HG03469 (cell line): ENCODE measurements around the gene POLE.

Experiments used
- ATAC-seq: cut with Tn5 transposase; IDR thresholded peaks from one replicate; pipeline ENCODE4 v1.9.1; 2021; ENCODE audit warnings: mild to moderate bottlenecking, moderate library complexity, moderate number of reproducible peaks; ENCODE audit not compliant: unreplicated experiment

The POLE gene

DNA sequence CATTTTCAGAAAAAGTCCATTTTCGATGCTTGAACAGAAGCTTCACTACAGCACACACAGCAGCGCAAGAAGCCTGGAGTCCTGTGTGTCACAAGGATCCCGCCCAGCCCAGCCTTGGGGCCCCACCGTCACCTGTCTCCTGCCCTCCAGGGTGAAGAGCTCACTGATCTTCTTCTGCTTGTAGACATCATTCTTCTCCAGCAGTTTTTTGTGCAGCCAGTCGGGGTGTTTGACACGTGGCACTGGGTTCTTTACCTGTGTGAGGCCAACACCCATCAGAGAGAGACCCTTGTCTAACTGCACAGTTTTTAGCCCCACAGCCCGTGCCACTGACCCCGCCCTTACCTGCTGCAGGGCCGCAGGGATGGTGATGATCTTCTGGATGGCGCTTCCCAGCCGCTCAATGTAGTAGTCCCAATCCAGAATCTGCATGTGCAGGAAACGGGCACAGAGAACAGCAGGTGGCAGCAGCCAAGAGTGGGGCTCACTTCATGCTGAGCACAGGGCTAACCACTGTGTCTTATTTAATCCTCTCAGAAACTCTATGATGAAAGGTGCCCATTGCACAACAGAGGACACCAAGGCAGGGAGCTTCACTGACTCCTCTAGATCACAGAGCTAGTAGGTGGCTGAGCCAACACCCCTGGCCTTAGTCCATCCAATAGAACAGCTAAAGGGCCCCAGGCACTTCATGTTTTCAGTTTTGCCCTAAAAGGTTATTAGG is 30.0 kb downstream of the POLE start:
- ATAC-seq: no peak

DNA sequence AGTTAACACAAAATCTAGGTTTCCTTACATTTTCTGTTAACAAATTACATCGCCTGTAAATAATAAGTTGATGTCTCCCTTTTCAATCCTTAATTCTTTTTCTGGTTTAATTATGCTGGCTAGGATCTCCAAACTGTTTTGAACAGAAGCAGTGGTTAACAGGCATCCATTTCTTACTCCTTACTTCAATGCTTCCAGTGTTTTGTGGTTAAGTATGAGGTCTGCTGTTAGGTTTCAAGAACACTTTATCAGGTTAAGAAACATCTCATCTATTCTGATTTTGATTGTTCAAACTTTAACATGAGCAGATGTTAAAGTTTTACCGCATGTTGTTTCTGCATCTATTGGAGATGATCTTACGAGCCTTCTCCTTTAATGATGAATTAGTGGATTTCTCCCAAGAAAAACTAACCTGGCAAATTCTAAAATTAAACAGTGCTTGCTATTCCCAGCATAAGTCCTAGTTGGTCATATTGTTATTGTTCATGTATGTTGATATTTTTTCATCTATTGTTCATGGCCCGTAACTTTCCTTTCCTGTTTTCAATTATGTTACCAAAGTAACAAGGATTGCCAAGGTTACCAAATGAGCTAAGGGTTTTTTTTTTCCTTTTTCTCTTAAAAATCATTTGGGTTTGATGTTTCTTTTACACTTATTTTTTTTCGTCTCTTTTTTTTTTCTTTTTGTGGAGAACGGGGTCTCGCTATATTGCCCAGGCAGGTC is 33.4 kb downstream of the POLE start:
- no peak for ATAC-seq

DNA sequence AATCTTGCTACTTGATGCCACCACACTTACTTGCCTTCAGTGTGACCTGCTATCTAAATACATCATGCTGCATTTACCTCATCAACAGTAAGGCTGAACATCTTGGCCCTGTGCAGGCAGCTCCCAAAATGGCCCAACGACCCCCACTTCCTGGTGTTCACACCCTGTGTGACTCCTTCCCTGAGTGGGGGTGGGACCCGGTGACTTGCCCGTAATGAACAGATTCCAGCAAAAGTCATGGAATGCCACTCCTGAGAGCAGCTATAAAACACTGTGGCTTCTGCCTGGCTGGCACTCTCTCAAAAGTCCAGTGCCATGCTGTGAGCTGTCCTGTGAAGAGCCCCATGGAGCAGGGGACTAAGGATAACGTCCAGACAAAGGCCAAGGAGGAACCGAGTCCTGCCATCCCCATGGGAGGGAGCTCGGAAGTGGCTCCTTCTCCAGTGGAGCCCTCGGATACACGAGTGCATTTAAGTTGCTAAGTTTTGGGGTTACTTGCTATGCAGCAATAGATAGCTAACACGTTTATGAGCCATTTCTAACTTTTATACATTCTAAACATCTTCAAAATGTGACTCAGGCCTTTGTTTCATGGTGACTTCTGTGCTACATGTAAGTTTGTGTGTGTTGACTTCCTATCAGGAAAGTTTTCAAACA is 35.6 kb downstream of the POLE start:
- ATAC-seq: no peak

DNA sequence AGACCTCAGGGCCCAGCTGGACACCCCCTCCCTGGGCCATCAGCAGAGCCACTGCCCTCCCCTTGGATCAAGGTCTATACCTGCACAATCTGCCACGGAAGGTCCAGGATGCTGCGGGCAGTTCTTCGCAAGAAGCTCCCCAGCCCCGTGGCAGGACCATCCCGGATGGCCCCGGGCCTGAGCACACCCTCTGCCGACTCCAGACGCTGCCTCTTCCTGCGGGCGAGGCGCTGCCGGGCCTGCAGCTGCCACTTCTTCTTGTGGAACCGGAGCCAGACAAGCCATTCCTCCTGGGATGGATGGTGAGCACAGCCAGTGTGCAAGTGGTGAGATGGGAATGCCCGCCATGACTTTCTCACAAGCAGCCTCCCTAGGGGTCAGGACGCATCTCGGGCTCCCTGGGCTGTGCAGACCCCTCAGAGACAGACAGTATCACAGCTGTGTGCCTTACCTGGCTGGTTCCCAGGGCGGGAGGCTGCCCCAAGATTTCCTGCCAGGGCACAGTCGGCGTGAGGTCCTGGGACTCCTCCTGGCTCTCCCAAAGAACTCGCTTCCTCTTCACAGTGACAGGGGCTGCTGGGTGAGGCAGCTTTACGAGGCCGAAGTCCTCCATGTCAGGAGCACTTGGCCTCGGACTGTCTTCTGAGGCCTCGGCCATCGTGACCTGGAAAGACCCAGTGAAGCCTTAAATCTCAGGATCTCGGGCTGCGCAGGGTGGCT is 37.8 kb downstream of the POLE start:
- no peak for ATAC-seq

DNA sequence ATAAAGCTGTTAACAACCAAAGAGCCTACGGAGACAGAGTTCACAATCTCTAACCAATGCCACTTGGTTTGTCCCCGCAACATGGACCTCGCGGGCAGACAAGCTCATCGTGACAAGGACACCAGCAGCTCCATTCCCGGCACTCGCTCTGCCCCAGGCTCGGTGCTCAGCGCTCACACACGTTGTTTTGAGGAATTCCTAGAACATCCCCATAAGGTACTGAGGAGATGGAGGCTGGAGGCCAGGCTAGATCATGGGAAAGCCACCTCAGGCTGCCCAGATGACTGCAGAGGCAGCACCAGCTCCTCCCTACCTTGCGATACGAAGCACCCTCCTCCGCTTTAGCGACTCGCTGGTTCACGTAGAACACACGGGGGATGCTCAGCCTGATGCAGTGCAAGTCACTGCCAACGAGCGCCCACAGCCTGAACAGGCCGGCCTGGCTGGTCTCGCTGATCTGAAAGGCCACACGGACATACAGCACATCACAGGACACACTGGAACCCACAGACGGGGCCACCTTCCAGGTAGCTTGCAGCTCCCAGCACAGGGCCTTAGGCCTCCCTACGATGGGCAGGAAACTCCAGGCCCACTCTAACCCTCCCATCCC is 38.4 kb downstream of the POLE start:
- ATAC-seq: no peak

DNA sequence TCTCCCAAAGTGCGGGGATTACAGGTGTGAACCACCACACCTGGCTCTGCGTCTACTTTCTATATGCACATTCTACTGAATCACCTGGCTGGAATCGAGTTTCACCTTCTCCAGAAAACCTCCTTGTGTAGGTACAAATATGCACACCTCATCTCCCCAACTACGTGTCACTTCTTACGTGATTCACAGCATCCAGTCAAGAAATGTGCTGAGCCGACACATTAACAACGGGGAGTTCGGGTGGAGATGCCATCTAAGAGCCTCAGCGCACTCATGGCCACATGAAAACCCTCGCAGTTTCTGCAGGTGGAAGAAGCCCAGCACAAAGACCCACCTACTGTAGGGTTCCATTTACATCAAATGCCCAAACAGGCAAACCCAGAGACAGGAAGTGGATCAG is 39.3 kb downstream of the POLE start:
- ATAC-seq: no peak

DNA sequence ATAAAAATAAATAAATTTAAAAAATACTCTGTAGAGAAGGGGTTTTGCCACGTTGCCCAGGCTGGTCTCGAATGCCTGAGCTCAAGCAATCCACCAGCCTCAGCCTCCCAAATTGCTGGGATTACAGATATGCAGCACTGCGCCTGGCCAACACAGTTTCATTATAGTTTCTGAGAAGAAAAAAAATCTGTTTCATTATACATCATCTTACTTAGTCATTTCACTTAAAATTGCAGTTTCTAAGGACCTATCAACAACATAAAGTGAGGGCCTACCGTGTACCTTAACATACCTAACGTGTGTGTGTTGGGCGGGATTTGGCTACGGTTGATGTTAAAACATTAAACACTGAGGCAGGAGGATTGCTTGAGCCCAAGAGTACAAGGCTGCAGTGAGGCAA is 40.3 kb downstream of the POLE start:
- ATAC-seq: no peak

DNA sequence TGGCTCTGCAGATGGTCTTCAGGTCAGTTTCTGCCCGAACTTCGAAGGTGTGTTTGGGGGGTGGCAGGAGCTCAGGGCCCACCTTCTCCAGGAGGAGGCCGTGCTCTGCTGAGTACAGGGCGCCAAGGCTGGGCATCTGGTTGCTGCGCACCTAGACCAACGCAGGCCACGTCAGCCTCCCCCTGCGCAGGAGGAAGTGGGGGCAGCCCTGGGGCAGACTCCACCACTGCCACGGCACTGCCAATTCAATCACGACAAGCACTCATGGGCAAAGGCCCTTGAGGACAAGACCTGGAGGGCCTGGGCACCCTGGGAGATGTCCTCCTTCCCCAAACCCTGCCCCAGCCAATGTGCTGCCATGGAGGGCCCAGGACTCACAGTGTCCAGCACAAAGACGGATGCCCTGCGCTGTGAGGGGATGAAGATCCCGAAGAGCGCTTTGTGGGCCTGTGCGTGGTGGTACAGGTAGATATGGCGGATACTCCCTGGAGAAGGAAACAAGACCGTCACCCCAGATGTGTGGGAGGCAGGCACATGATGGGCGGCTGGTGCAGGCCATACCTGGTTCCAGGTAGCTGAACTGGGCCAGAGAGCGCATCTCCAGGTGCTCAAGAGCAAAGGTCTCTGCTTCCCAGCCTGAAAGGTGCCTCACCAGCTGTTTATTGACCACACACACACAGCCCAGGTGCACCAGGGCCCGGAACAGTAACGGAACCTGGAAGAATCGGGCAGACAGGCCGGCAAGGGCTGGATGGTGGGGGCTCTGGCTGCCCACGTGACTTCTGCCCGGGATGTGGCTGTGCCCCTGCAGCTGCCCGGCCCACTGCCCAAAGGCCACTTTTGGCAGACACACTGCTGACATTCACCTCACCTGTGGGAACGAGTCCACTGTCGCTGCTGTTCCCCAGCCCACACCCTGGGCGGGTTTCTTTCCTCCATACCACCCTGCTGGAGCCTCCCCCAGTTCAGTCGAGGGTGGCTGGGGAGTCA is 44.0 kb downstream of the POLE start:
- ATAC-seq: no peak

DNA sequence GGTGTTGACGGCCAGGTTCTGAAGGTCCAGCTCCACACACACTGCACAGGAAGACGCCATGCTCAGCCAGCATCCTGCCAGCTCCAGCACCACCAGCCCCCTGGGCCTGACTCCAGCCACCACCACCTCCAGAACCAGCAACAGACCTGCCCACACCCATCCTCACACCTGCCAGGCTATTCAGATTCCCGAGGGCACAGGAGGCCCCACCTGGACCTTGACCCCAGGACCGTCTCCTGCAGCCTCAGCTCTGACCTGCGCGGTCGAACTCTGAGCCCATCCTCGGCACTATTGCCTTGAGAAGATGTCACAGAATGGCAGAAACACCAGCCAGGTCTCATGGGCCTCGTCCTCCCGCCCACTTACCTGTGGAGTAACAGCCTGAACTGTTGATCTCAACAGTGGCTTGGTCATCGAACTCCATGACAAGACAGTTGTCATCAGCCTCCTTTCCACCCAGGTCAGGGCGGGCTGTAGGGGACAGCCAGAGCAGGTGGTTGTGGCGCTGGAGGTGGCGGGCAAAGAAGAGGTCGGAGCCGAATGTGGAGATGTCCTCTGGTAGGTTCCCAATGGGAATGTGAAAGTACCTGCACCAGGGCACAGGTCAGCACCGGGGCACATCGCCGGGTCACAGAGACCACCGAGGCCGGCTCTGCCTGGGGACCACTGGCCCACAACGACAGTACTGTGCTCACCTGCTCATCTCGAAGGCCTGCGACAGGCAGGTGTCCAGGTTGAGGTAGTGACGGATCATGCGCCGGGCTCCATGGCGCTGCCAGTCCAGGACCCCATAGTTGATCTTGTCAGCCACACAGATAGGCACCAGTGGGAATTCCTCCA is 45.1 kb downstream of the POLE start:
- no peak for ATAC-seq

DNA sequence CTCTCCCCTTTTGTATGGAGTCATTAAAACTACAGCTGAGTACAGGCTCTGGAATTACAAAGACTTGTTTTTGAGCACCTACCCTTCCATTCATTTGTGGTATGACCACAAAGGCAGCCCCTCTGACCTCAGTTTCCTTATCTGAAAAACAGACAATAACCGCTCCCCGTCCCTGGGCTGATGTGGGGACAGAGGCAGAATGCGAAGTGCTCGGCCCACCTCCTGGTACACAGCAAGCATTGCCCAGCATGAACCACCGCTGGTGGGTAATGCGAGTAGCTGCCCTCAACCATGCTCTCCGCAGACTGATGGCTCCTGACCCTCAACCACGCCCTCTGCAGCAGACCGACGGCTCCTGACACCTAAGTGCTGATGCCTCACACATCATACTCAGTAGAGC is 46.2 kb downstream of the POLE start:
- ATAC-seq: no peak

DNA sequence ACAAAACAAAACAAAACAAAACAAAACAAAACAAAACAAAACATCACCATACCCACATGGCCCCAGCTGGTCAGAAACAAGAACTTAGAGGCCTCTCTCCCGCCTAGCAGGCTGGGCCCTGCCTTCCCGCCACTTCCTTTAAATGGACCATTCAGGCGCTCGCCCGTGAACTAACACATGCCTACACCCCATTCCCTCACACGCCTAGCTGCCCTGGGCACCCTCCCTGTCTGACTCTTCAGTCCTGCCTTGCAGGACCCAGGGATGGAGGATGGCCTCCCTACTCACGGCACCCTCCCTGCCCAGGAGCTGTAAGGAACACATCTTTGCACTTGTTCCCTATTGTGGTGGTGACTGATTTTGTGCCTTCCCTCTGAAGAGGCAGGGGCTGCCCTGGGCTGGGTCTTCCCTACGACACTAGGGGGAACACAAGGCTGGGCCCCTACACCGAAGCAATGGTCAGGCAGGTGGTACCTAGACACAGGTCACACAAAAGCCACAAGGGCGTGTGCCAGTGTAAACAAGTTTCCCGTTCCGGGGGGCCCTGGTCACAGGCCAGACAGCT is 47.1 kb downstream of the POLE start:
- ATAC-seq: no peak

DNA sequence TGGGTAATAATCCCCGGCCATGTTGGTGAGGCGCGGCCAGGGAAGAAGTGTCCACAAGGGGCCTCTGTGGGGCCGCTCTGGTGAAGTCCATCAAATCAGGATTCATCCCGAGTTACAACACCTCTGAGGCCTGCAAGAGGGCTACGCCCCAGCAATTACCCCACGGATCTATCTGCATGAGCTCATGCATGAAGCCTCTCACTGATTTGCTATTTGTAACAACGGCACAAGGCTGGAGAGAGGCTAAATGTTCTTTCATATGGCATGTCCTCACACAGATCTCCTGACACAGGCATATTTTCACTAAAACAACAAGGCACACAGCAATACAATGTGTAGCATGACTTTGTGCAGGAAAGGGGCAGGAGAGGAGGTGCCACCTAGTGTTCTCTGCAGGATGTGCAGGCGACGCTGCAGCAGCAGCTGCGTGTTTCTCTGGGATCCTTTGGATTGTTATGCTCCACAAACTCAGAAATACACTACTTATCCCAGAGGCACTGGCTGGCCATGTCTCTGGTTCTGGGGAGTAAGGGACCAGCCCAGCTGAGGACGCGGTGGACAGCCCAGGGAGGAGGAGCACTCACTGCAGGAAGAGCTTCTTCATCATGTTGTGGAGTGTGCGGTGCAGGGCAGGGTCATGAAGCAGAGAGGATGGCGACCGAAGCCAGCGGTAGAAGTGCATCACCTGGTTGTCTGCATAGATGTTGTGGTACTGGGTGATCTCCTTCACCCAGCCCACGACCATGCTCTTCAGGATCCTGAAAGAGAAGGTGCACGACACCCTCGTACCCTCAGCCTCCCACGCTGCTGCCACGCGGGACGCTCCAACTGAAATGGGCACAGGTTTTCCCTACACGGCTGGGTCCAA is 48.4 kb downstream of the POLE start:
- ATAC-seq: no peak

DNA sequence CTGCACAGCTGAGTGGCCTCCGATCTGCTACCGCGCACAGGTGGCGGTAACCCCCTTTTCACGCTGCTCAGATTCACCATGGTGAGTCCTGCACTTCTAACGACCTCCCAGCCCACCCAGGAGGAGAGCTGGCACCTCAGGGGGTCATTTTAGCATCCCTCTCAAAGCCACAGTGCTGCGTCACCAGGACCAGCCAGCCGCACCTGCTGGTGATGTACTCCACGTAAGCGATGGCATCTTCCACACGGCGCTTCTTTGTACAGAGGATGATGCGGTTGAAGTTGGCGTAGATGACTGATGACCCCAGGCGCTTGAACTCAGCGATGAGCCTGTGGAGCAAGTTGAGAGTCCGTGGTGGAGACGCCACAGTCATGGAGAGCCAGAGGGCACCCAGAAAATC is 49.3 kb downstream of the POLE start:
- no peak for ATAC-seq

DNA sequence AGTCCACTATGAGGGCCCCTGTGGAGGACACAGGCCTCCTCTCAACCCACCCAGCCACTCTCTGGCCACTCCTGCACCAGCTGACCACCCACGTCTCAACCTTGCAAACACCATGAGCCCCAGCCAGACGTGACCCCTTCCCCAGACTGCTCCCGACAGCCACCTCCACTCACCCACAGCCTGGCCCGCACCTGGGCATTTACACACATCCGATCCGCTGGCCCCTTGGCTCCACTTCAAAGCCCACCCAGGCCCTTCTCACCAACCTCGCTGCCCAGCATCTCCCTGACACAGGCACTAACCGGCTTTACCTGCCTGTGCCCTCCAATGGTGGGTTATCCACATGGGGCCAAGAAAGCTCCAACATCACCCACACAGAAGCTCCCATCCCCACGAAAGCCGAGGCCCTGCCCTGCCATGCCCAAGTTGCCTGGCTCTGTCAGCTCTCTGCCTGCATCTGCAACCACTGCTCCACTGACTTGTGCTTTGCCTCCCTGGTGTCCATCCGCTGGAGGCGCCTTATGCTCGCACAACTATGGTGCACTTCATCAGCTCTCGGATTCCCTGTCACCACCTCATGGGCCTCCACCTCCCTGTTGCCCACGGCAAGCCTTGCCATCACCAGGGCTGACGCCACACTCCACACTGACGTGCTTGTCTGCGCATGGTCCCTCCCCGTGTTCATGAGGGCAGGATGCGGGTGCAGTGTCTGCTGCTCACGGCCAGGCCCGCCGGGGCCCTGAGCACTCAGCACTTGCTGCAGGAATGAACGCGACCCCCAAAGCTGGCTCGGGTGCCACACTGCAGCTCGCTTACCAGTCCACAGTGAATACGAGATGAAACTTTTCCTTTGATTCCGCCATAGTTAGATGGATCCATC is 51.8 kb downstream of the POLE start:
- ATAC-seq: no peak

DNA sequence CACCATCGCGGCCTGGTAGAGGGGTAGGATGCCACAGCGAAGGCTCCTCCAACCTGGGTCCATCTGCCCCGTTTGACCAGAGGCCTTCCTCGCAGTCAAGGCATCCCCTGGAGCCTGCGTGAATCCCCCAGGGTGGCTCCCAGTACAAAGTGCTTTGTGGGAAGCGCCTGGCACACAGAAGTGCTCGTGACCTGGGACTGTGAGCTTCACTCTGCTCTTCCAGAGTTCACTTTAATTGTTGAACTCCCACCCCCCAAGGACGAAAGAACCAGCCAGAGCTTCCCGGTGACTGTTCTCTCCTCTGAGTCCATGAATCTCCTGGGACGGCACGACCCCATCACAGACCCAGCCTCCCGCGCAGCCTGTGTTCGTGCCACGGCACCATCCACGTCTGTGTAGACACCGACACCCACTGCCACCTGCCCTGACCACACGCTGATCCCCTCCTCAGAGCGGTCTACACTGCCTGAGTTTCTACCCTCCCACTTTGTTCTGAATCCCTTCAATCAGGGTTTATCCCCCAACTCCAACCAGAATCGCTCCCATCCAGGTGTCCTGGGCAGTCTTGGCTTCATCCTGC is 52.6 kb downstream of the POLE start:
- no peak for ATAC-seq

DNA sequence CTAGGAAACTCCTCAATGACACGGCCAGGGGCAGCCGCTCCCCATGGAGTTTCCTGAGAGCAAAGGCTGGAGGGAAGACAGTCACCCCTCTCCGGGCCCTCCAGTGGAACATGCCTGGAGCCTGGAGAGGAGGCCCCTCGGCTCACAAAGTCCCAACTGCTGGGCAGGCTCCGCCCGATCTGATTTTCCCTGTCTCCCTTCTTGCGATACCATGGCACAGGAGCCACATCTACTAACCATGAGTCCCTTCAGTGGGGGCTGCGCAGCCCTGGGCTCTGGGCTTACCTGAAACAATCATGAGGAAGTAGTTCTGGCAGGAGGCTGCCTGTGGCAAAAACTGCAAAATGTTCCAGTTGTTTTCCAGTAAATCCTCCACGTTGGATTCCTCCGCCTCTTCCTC is 53.2 kb downstream of the POLE start:
- no peak for ATAC-seq
